KOPT-K1 (cell line): Measurements from ENCODE around the gene C1QTNF3.
"Not testable (repeated sequence)": the region's sequence is repeated elsewhere in the genome, so short reads cannot be mapped to it uniquely, and the experiment has no call there.

Experiments
- H3K27ac ChIP-seq: fragments of 200-600 bp; sonication (generic); 2 replicates; pipeline ENCODE4 v1.5.1; 2016; ENCODE audit warnings: antibody characterized with exemption, mild to moderate bottlenecking, low read depth, low read length; ENCODE audit not compliant: poor library complexity, severe bottlenecking
- H3K36me3 ChIP-seq: fragments of 200-600 bp; sonication (generic); 2 replicates; pipeline ENCODE4 v1.5.1; 2017; ENCODE audit warnings: antibody characterized with exemption, mild to moderate bottlenecking, low read length, moderate library complexity; ENCODE audit not compliant: insufficient read depth
- H3K9me3 ChIP-seq: fragments of 200-600 bp; sonication (generic); 2 replicates; pipeline ENCODE4 v1.5.1; 2017; ENCODE audit warnings: antibody characterized with exemption, low read length, mild to moderate bottlenecking; ENCODE audit not compliant: insufficient read depth, poor library complexity, severe bottlenecking

C1QTNF3 gene

GRCh38 chr5:34043099-34043876 is at the start of gene C1QTNF3:
Gene C1QTNF3, minus strand, starts transcription at chr5:34043213. Its CDS starts 88 bp downstream, at chr5:34043125.
- peaks cover 2% of the 10 kb centered on the region; the same call in 1 of the 2 replicates for H3K36me3 ChIP-seq
- no peaks in the 10 kb centered on the region for H3K9me3 ChIP-seq
- H3K27ac ChIP-seq, result no peak within 1 kb of the TSS

GRCh38 chr5:34091039-34091438 is 48.0 kb upstream of the C1QTNF3 start:
- H3K9me3 ChIP-seq, H3K27ac ChIP-seq, H3K36me3 ChIP-seq: not testable (repeated sequence)

- H3K27ac ChIP-seq, H3K9me3 ChIP-seq, H3K36me3 ChIP-seq: not testable (repeated sequence)
Measured at GRCh38 chr5:34089802-34090201, 46.8 kb upstream of the C1QTNF3 start.

- not testable (repeated sequence) for H3K27ac ChIP-seq
Measured at GRCh38 chr5:34087728-34088127, 44.7 kb upstream of the C1QTNF3 start.

GRCh38 chr5:34083898-34084297 is 40.9 kb upstream of the C1QTNF3 start:
- H3K27ac ChIP-seq, H3K36me3 ChIP-seq, H3K9me3 ChIP-seq: not testable (repeated sequence)

More at GRCh38 chr5:34087728-34088127, 44.7 kb upstream of the C1QTNF3 start:
- H3K9me3 ChIP-seq, H3K36me3 ChIP-seq: not testable (repeated sequence)

GRCh38 chr5:34079505-34079904 is 36.5 kb upstream of the C1QTNF3 start:
- H3K36me3 ChIP-seq, H3K9me3 ChIP-seq, H3K27ac ChIP-seq: not testable (repeated sequence)

GRCh38 chr5:34077636-34078035 is 34.6 kb upstream of the C1QTNF3 start:
- H3K9me3 ChIP-seq, H3K27ac ChIP-seq, H3K36me3 ChIP-seq: not testable (repeated sequence)

- H3K27ac ChIP-seq, H3K9me3 ChIP-seq, H3K36me3 ChIP-seq: not testable (repeated sequence)
Measured at GRCh38 chr5:34076719-34077364, 33.8 kb upstream of the C1QTNF3 start.

- not testable (repeated sequence) for H3K36me3 ChIP-seq, H3K9me3 ChIP-seq, H3K27ac ChIP-seq
Measured at GRCh38 chr5:34074472-34074871, 31.5 kb upstream of the C1QTNF3 start.

GRCh38 chr5:34074071-34074470 is 31.1 kb upstream of the C1QTNF3 start:
- not testable (repeated sequence) for H3K36me3 ChIP-seq, H3K9me3 ChIP-seq, H3K27ac ChIP-seq

GRCh38 chr5:34070626-34071025 is 27.6 kb upstream of the C1QTNF3 start:
- not testable (repeated sequence) for H3K27ac ChIP-seq

GRCh38 chr5:34064656-34065055 is 21.6 kb upstream of the C1QTNF3 start:
- no peak overlapping the region for H3K27ac ChIP-seq
- H3K36me3 ChIP-seq, result peaks cover 58% of the 10 kb centered on the region
- peaks cover 19% of the 10 kb centered on the region for H3K9me3 ChIP-seq

More at GRCh38 chr5:34070626-34071025, 27.6 kb upstream of the C1QTNF3 start:
- not testable (repeated sequence) for H3K9me3 ChIP-seq, H3K36me3 ChIP-seq

GRCh38 chr5:34062419-34062818 is 19.4 kb upstream of the C1QTNF3 start:
- peaks cover 76% of the 10 kb centered on the region for H3K36me3 ChIP-seq
- H3K9me3 ChIP-seq, result peaks cover 19% of the 10 kb centered on the region
- no peak overlapping the region for H3K27ac ChIP-seq

- no peak overlapping the region for H3K27ac ChIP-seq
- H3K9me3 ChIP-seq, result peaks cover 19% of the 10 kb centered on the region
- peaks cover 80% of the 10 kb centered on the region for H3K36me3 ChIP-seq
Measured at GRCh38 chr5:34061993-34062392, 19.0 kb upstream of the C1QTNF3 start.

- peaks cover 73% of the 10 kb centered on the region for H3K36me3 ChIP-seq
- peaks cover 19% of the 10 kb centered on the region for H3K9me3 ChIP-seq
- no peak overlapping the region for H3K27ac ChIP-seq
Measured at GRCh38 chr5:34059977-34060376, 17.0 kb upstream of the C1QTNF3 start.

GRCh38 chr5:34058532-34058931 is 15.5 kb upstream of the C1QTNF3 start:
- no peak overlapping the region for H3K27ac ChIP-seq
- peaks cover 62% of the 10 kb centered on the region for H3K36me3 ChIP-seq
- peaks cover 19% of the 10 kb centered on the region for H3K9me3 ChIP-seq
